GM19351 (cell line): ENCODE data around the gene KLRG1.

Experiments used
- ATAC-seq: cut with Tn5 transposase; IDR thresholded peaks from one replicate; pipeline ENCODE4 v1.9.1; 2021; ENCODE audit warnings: mild to moderate bottlenecking, moderate library complexity; ENCODE audit not compliant: unreplicated experiment

Gene KLRG1

DNA sequence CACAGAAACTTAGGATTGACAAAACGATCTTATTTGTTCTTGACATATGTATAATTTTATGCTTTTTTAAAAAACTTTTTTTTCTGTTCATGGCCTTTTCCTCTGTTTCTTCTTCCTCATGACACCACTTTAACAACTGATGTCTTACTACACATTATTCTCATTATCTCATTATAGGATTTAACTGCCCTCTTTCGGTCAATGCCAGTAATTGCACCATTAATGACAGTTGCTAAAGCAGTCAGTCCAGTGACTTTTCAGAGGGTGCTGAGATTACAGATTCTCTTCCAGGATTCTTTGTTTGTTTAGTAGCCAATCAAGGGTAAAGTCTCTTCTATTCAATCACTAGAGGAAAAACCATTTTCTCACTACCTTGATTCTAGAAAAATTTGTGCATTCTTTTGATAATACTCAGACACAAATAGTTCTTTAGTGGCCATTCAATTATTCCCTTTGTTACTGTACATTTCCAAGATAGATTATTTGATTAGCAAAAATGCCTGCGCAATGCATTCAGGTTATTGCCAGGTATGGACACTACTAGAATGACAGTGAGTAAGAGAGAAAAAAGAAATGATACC is 50.1 kb downstream of the KLRG1 start:
- ATAC-seq = no peak

DNA sequence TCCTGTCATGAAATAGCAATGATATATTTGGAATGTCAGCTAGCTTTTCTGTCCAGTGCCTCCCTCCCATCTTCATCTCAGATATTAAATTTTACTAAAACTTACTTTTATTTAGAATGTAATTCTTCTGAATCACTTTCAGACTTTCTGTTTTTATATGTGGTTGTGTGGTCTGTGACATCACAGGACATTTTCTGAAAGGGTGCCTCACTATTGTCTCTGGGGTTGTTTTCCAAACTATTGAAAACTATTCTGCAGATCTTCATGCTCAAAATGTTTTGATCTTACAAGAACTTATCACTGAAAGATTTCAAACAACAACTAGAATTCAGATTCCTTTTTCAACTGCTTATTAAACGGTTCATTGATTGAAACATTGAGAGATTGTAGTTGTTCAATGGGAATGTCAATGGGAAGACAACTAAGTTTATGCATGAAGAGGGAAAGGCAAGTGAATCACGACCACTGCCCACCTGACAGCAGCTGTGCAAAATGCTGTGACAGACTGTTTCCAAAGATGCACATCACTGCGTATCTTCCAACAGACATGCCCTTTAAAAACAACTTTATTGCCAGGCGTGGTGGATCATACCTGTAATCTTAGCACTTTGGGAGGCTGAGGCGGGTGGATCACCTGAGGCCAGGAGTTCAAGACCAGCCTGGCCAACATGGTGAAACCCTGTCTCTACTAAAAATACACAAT is 51.3 kb downstream of the KLRG1 start:
- no peak for ATAC-seq

DNA sequence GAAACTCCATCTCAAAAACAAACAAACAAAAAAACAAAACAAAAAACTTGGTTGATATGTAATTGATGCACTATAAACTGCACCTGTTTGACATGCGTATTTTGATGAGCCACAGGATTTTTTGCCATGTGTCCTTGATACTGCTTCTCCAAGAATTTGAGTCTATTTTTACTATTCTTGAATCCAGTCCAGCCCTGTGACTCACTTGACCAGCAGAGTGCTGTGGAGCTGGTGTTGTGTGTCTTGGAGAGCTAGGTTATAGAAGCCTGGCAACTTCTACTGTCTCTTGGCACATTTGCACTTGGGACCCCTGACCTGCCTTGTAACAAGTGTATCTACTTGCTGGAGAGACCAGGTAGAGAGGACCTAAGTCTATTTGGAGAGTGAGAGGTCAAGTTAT is 52.0 kb downstream of the KLRG1 start:
- ATAC-seq = no peak

DNA sequence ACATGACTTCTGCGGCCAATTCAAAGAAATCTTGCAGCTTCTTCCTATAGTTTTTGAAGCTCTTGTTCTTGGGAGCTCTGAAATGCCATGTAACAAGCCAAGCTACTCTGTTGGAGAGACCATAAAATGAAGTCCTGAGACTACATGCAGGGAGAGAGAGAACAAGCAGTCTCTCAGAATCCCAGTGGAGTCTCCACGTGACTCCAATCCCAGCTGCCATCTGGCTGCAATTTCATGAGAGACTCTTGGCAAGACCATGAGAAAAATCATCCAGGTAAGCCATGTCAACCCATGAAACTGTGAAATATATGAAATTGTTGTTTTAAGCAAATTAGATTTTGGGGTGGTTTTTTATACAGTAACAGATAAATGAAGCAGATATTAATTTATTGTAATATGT is 54.4 kb downstream of the KLRG1 start:
- ATAC-seq = no peak

DNA sequence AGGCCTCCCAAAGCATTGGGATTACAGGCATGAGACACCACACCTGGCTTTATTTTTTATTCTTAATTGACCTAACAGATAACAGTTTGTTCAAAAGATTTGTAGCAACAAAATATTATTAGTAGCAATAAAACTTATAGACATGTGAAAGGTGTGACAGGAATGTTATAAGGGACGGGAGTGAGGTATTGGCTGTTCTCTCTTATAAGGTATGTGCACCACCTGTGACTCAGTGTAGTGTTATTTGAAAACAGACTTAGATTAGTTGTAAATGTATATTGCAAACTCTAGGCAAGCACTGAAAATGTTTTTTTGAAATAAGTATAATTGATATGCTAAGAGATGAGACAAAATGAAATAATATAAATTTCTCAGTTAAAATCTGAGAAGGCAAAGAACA is 57.8 kb downstream of the KLRG1 start:
- no peak for ATAC-seq

DNA sequence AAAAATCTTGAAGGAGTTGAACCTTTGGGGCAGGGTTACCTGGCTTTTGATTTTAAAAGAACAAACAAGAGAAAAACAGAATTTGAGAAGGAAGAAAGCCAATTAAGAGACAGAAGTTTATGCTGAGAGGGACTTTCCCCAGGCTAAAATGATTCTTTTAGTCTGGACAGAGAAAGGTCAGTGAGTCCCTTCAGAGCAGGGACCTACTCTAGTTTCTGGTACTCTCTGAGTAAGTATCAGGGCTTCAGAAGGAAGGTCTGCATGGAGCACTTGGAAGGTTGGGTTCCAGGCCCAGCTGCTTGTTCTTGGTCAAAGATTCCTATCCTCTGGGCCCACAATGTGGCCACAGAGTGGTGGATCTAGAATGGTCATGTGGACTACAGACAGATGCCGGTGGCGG is 59.6 kb downstream of the KLRG1 start:
- no peak for ATAC-seq

DNA sequence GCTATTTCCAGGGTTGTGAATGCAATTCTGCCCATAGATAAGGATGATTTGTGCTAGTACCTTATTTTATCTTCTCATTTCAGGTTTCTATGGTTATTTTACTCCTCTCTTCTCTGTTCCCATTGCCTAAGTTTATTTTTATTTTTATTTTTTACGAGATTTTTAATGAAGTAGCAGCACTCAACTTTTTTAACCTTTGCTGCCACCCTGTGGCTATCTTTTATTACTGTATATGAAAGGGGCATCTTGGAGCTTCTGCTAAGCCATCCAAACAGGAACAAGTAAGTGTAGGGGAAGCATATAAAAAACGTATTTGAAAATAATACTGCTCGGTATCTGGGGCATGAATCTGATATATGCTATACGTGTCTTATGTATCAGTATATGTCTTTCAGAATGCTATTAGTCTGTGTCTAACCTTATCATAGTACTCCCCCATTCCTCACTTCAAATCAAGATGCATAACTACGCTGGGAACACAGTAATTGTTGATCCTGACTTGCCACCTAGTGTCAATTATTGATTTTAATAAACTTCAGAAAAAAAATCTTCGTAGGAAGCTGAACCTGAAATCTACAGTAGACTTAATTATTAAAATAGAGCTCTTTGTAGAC is 60.3 kb downstream of the KLRG1 start:
- no peak for ATAC-seq

DNA sequence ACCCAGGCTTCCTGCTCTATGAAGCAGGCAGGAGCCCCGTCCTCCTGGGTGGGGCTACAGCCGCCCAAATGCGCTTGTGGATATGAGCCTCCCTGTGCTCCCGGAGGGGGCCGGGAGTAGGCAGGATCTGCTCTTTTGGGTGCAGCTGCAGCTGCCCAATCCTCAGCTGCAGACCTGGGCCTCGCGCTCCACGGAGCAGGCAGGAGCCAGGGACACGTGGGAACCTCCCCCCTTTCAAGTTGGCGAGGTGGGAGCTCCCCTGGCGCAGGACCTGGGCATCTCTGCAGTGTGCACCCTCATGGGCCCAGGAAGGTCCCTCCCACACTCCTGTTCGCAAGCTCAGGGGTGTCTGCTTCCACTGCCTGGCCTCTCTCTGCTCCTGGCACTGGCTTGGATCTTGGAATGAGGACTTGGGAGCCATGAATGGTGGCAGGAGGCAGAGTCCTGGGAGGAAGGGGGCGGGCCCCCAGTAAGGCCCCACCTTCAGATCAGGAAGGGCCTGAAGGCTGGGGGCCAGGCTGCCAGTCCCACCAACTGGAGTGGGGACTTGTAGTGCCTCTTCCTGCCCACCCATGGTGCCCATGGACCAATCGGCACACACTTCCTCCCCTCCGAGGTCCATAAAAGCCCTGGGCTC is 61.3 kb downstream of the KLRG1 start:
- ATAC-seq = no peak

DNA sequence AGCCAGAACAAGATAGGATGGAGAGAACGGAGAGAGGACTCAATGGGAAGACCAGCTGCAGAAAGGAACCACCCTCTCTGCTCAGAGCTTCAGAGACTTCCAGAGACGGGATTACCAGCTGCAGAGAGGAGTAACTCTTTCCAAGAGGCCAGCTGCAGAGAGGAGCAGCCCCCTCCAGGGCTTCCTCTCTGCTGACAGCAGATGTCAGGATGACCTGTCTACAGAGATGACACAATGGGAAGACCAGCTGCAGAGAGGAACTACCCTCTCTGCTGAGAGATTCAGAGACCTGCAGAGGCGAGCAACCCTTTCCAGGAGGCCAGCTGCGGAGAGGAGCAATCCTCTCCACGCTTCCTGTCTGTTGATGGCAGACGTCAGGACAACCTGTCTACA is 61.8 kb downstream of the KLRG1 start:
- no peak for ATAC-seq

DNA sequence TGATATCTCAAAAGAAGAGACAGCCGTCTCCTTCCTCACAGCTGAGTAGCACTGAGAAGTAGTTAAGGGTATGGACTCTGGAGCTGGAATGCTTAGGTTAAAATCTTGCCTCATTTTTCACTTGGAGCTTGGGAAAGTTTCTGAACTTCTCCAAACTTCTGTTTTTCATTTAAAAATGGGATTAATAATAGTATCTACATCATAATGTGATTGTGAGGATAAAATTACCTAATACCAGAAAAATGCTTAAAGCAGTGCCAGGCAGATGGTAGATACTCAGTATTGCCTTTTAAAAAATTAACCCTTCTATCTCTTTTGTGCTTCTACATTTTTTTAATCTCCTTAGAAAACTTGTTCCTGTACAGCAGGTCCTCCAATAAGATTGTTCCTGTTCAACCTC is 63.3 kb downstream of the KLRG1 start:
- ATAC-seq = no peak
